GM12878 (cell line): ENCODE results near the gene PRICKLE3. TPM values are rescaled to one million over a fixed set of nuclear protein-coding genes. Genes with fewer than 3 reads are reported as not detected.

Experiments used
- ATAC-seq: fragments of 200-7000 bp; cut with Tn5 transposase; 3 replicates; pipeline ENCODE4 v1.9.1; 2020; ENCODE audit warnings: mild to moderate bottlenecking, moderate library complexity
- BruUV-seq: library from RNA; stranded (reverse); fragments of 400-500 nt; replicated peaks from 2 replicates; lab custom pipeline; 2021; lab: Mats Ljungman, UMichigan
- CTCF ChIA-PET: fragments of 300-600 bp; sonication (Branson Sonifier 250); formaldehyde crosslinking; extraction: SDS; loops from one replicate; lab custom pipeline; 2021; ENCODE audit warnings: inconsistent platforms; lab: Yijun Ruan, JAX
- POLR2A ChIA-PET: fragments of 350-600 bp; formaldehyde crosslinking; extraction: SDS; loops from one replicate; lab custom pipeline; 2021; ENCODE audit warnings: inconsistent platforms; lab: Charles Lee
- RAD21 ChIA-PET: fragments of 300-600 bp; sonication (Branson Sonifier 250); formaldehyde crosslinking; loops from one replicate; lab custom pipeline; 2023; ENCODE audit warnings: antibody characterized with exemption; ENCODE audit not compliant: unreplicated experiment; lab: Charles Lee
- SMC1A ChIA-PET: fragments of 300-600 bp; sonication (Branson Sonifier 250); formaldehyde crosslinking; loops from one replicate; lab custom pipeline; 2023; ENCODE audit not compliant: unreplicated experiment, uncharacterized antibody; lab: Charles Lee
- DNase-seq: peaks from one replicate; pipeline ENCODE4 v3.0.0-alpha.2; 2011; ENCODE audit warnings: low read depth, low spot score
- FAIRE-seq: peaks from 3 replicates; lab custom pipeline; 2011; peaks lifted over from hg19 to GRCh38; lab: Jason Lieb, UNC
- H2AFZ ChIP-seq: 2 replicates; pipeline ENCODE4 v1.6.0; 2011; ENCODE audit warnings: low read depth, low read length, control low read depth; ENCODE audit not compliant: control insufficient read depth
- H3K27ac ChIP-seq: 2 replicates; pipeline ENCODE4 v1.5.1; 2011; ENCODE audit warnings: control low read depth; ENCODE audit not compliant: control insufficient read depth, insufficient read depth
- H3K27me3 ChIP-seq, 2 experiments: replicated peaks in 1 of 2; 2 replicates each; pipeline versions ENCODE4 v1.6.0 to v1.6.1; 2011; ENCODE audit warnings: low read length in 1 of 2; ENCODE audit not compliant: control insufficient read depth in 2 of 2, insufficient read depth in 2 of 2
- H3K36me3 ChIP-seq, 2 experiments: 2 replicates each; pipeline ENCODE4 v1.5.1; 2011; ENCODE audit warnings: low read length in 1 of 2; ENCODE audit not compliant: control insufficient read depth in 2 of 2, insufficient read depth in 2 of 2
- H3K4me1 ChIP-seq: 2 replicates; pipeline ENCODE4 v1.6.1; 2011; ENCODE audit warnings: mild to moderate bottlenecking, low read length, moderate library complexity, mixed read lengths; ENCODE audit not compliant: control insufficient read depth, insufficient read depth
- H3K4me2 ChIP-seq: 2 replicates; pipeline ENCODE4 v1.6.0; 2011; ENCODE audit warnings: control low read depth; ENCODE audit not compliant: control insufficient read depth, insufficient read depth
- H3K4me3 ChIP-seq: fragments of 200-600 bp; sonication (generic); 2 replicates; pipeline ENCODE4 v1.5.1; 2016
- H3K79me2 ChIP-seq: 2 replicates; pipeline ENCODE4 v1.6.0; 2011; ENCODE audit warnings: low read length; ENCODE audit not compliant: control insufficient read depth, insufficient read depth
- H3K9ac ChIP-seq: 2 replicates; pipeline ENCODE4 v1.8.0; 2011; ENCODE audit warnings: low read length, control low read depth, mixed read lengths; ENCODE audit not compliant: control insufficient read depth, insufficient read depth
- H3K9me3 ChIP-seq: replicated peaks from 3 replicates; pipeline ENCODE4 v1.5.1; 2011; ENCODE audit warnings: mild to moderate bottlenecking, low read length; ENCODE audit not compliant: control insufficient read depth, insufficient read depth
- H4K20me1 ChIP-seq: 2 replicates; pipeline ENCODE4 v1.6.0; 2011; ENCODE audit not compliant: control insufficient read depth, insufficient read depth
- ATF2 ChIP-seq: IDR thresholded peaks from 2 replicates; pipeline ENCODE4 v1.6.1; 2012; ENCODE audit warnings: low read length, inconsistent platforms
- CHD1 ChIP-seq: IDR thresholded peaks from 2 replicates; pipeline ENCODE4 v1.6.1; 2012; ENCODE audit warnings: low read depth, low read length, improper control_type of control experiment
- ELK1 ChIP-seq: IDR thresholded peaks from 2 replicates; pipeline ENCODE4 v1.6.1; 2012; ENCODE audit warnings: low read depth, low read length, improper control_type of control experiment
- GATAD2B ChIP-seq: fragments of 450-650 bp; conservative IDR thresholded peaks from 2 replicates; pipeline ENCODE4 v1.6.1; 2017; ENCODE audit warnings: low read depth, mild to moderate bottlenecking, moderate library complexity
- NFXL1 ChIP-seq: fragments of 450-650 bp; IDR thresholded peaks from 2 replicates; pipeline ENCODE4 v1.6.1; 2017; ENCODE audit warnings: antibody characterized with exemption, mild to moderate bottlenecking, borderline replicate concordance
- TARDBP ChIP-seq: IDR thresholded peaks from 2 replicates; pipeline ENCODE4 v1.6.1; 2016; ENCODE audit warnings: borderline replicate concordance
- WGBS: methylation state at CpG from one replicate; pipeline ENCODE4 v1.1.6; 2016; ENCODE audit warnings: low lambda C conversion rate; ENCODE audit not compliant: insufficient replicate concordance, insufficient coverage; ENCODE audit errors: missing lambda C conversion rate; 5-methylcytosine and 5-hydroxymethylcytosine counted together
- in situ Hi-C: fragments of 300-500 bp; cut with MboI; formaldehyde crosslinking; loops from 9 replicates; pipeline ENCODE4 v1.14.3; 2018; ENCODE audit warnings: mixed read lengths
- intact Hi-C: fragments of 100-400 bp; cut with micrococcal nuclease; formaldehyde crosslinking; loops from one replicate; pipeline ENCODE4 v1.14.2; 2022; ENCODE audit not compliant: unreplicated experiment
- polyA plus RNA-seq, 11 experiments: library from polyadenylated mRNA; depleted of rRNA in 4 of 11; unstranded in 6 of 11; stranded (reverse) in 5 of 11; fragments of >200 nt; fragmentation: Nextera tagmentation in 4 of 11; fragmentation: Illumina TruSeq in 1 of 11; extraction: Ambion mirVana in 4 of 11; extraction: Trizol in 1 of 11; gene quantifications; 1 replicate in 1 of 11; 2 replicates in 10 of 11; pipeline versions ENCODE4 v1.2.1 to v1.2.3, GENCODE V29; 2011 to 2016; ENCODE audit warnings: inconsistent platforms in 2 of 11, missing spikeins in 2 of 11, low read depth in 1 of 11
- total RNA-seq, 4 experiments: library from RNA; depleted of rRNA in 3 of 4; stranded (reverse); fragments of >200 nt in 3 of 4; fragmentation: Illumina TruSeq in 1 of 4; extraction: Trizol in 1 of 4; gene quantifications; 2 replicates each; pipeline versions ENCODE4 v1.2.1 to v1.2.3, GENCODE V29; 2013 to 2021

The PRICKLE3 gene
- total and polyA plus RNA-seq, 10 of the 15 experiments (the other 5 are each of a cell fraction or from before 2014, with no cell fraction given), result 0.69 to 17.4 (median 7.6) TPM

GRCh38 chrX:49139713-49140112 lies 46.5 kb downstream of the PRICKLE3 start:
- ChIA-PET POLR2A (no interaction called here), RAD21 (no interaction called here), SMC1A (no interaction called here), CTCF (interaction anchor here (0.8 kb wide), 1 partner anchor 27 kb away, joined by 3 read pairs; no protein-coding TSS in a partner anchor)
- FAIRE-seq (no peak), DNase-seq (no peak), ATAC-seq (no peak)
- Histone ChIP-seq H3K9ac (no peak overlapping the region), H3K4me3 (no peak overlapping the region), H2AFZ (no peak overlapping the region), H3K27ac (no peak overlapping the region), H3K27me3 (no peaks in the 10 kb centered on the region), H3K4me2 (no peak overlapping the region), H3K36me3 (no peaks in the 10 kb centered on the region), H3K79me2 (no peaks in the 10 kb centered on the region), H3K4me1 (no peaks in the 10 kb centered on the region), H3K9me3 (no peaks in the 10 kb centered on the region; the same call in 2 of the 3 replicates), H4K20me1 (no peaks in the 10 kb centered on the region)
- BruUV-seq, result no TSS peak
- in situ Hi-C loops, result no loop called here
- WGBS, result 46% methylated on average over 4 of the region's 4 CpGs
- intact Hi-C loops, result no loop called here
- TF ChIP-seq TARDBP (no peak), NFXL1 (no peak), ATF2 (no peak), GATAD2B (no peak), CHD1 (no peak), ELK1 (no peak)
